Panc1 (cell line): ENCODE measurements around the gene ZCCHC17.

Experiments
- CTCF ChIP-seq: fragments of 450-650 bp; IDR thresholded peaks from 2 replicates; pipeline ENCODE4 v1.5.1; 2017; ENCODE audit warnings: mild to moderate bottlenecking
- POLR2AphosphoS5 ChIP-seq: IDR thresholded peaks from 2 replicates; pipeline ENCODE4 v1.6.1; 2012; ENCODE audit warnings: mild to moderate bottlenecking, low read depth, low read length, moderate library complexity
- REST ChIP-seq, 2 experiments: IDR thresholded peaks; 2 replicates each; pipeline ENCODE4 v1.6.1; 2011 to 2012; ENCODE audit warnings: low read depth in 2 of 2, control low read depth in 1 of 2, low read length in 1 of 2, mild to moderate bottlenecking in 1 of 2, moderate library complexity in 1 of 2; ENCODE audit not compliant: insufficient read depth in 1 of 2
- SIN3A ChIP-seq: IDR thresholded peaks from 2 replicates; pipeline ENCODE4 v1.6.1; 2012; ENCODE audit warnings: low read depth, mild to moderate bottlenecking, low read length, moderate library complexity, borderline replicate concordance; ENCODE audit not compliant: insufficient read depth
- TCF7L2 ChIP-seq: IDR thresholded peaks from 2 replicates; pipeline ENCODE4 v1.6.1; 2011; ENCODE audit warnings: mild to moderate bottlenecking, low read depth, low read length, inconsistent platforms

GRCh38 chr1:31412205-31412604 lies 115.4 kb downstream of the ZCCHC17 start:
- TF ChIP-seq CTCF: no peak
- no peak for TF ChIP-seq TCF7L2
- no peak for TF ChIP-seq REST (IDR thresholded peaks at IDR 0.05; ENCODE audit: insufficient read depth in 1 of 2, low read depth in 2 of 2, low read length in 1 of 2)
- no peak for TF ChIP-seq POLR2AphosphoS5
- TF ChIP-seq SIN3A: no peak
